CD4-positive, alpha-beta memory T cell (primary cell): ENCODE results near the gene CFAP68. TPM values are rescaled to one million over a fixed set of nuclear protein-coding genes. Genes with fewer than 3 reads are reported as not detected.
A peak's percentile ranks its signal among the peaks of the same experiment; 100 is the strongest.
"Not testable (repeated sequence)": the region's sequence is repeated elsewhere in the genome, so short reads cannot be mapped to it uniquely, and the experiment has no call there.

Source experiments
- CTCF ChIA-PET: fragments of 350-600 bp; sonication (Branson Sonifier 250); formaldehyde crosslinking; loops from one replicate; lab custom pipeline; 2021; ENCODE audit warnings: inconsistent platforms; ENCODE audit not compliant: partially characterized antibody; lab: Charles Lee
- POLR2A ChIA-PET: fragments of 350-600 bp; sonication (Branson Sonifier 250); formaldehyde crosslinking; loops from one replicate; lab custom pipeline; 2021; ENCODE audit not compliant: partially characterized antibody; lab: Charles Lee
- DNase-seq, 5 donors: peaks; one replicate each; pipeline versions ENCODE4 v3.0.0 to v3.0.0-alpha.2; 2020 to 2022; ENCODE audit warnings: mixed read lengths in 1 of 5
- H3K27ac ChIP-seq: one replicate; pipeline ENCODE4 v1.7.0; 2013; ENCODE audit warnings: low read depth, low read length
- H3K27me3 ChIP-seq: 2 replicates; pipeline ENCODE4 v1.7.0; 2013; ENCODE audit warnings: mild to moderate bottlenecking, low read length, moderate library complexity; ENCODE audit not compliant: insufficient read depth
- H3K36me3 ChIP-seq: 2 replicates; pipeline ENCODE4 v1.7.0; 2013; ENCODE audit warnings: mild to moderate bottlenecking, low read length, moderate library complexity; ENCODE audit not compliant: insufficient read depth
- H3K4me1 ChIP-seq: 2 replicates; pipeline ENCODE4 v1.7.0; 2013; ENCODE audit warnings: mild to moderate bottlenecking, low read length, moderate library complexity; ENCODE audit not compliant: insufficient read depth
- H3K4me3 ChIP-seq, 2 donors: one replicate each; pipeline ENCODE4 v1.7.0; 2013; ENCODE audit warnings: low read length in 2 of 2, mild to moderate bottlenecking in 1 of 2
- H3K9me3 ChIP-seq, 2 donors: one replicate each; pipeline ENCODE4 v1.7.0; 2013; ENCODE audit warnings: low read length in 2 of 2, control low read depth in 1 of 2; ENCODE audit not compliant: control insufficient read depth in 1 of 2
- H3K27ac Mint-ChIP-seq, 7 donors: one replicate each; pipeline ENCODE4 v1.8.0; 2020 to 2021; ENCODE audit warnings: mixed read lengths in 7 of 7, mild to moderate bottlenecking in 6 of 7, inconsistent platforms in 3 of 7, moderate library complexity in 3 of 7
- H3K27me3 Mint-ChIP-seq, 2 donors: one replicate each; pipeline ENCODE4 v1.8.0; 2020 to 2021; ENCODE audit warnings: mixed read lengths in 2 of 2
- H3K36me3 Mint-ChIP-seq, 2 donors: one replicate each; pipeline ENCODE4 v1.8.0; 2020 to 2021; ENCODE audit warnings: mixed read lengths in 2 of 2, inconsistent platforms in 1 of 2, mild to moderate bottlenecking in 1 of 2
- H3K4me1 Mint-ChIP-seq, 4 donors: one replicate each; pipeline ENCODE4 v1.8.0; 2020 to 2021; ENCODE audit warnings: mixed read lengths in 4 of 4, mild to moderate bottlenecking in 1 of 4
- H3K4me3 Mint-ChIP-seq, 8 donors: one replicate each; pipeline ENCODE4 v1.8.0; 2020 to 2021; ENCODE audit warnings: mixed read lengths in 8 of 8, mild to moderate bottlenecking in 7 of 8, moderate library complexity in 6 of 8, inconsistent platforms in 3 of 8
- H3K9me3 Mint-ChIP-seq, 8 donors: one replicate each; pipeline ENCODE4 v1.8.0; 2020 to 2021; ENCODE audit warnings: mixed read lengths in 8 of 8, mild to moderate bottlenecking in 5 of 8, inconsistent platforms in 3 of 8, moderate library complexity in 1 of 8
- intact Hi-C: fragments of 100-400 bp; cut with micrococcal nuclease; formaldehyde crosslinking; loops from one replicate; pipeline ENCODE4 v1.15.1; 2023
- polyA plus RNA-seq, 2 donors: library from polyadenylated mRNA; unstranded; fragments of 300-500 nt; fragmentation: Illumina TruSeq; gene quantifications; one replicate each; pipeline ENCODE4 v1.2.3, GENCODE V29; 2021
- total RNA-seq, 2 experiments: library from RNA; stranded (reverse); gene quantifications; one replicate each; pipeline ENCODE4 v1.2.3, GENCODE V29; 2021

Gene CFAP68
- total and polyA plus RNA-seq, 4 experiments from 2014 or later = 14.8 to 30.9 (median 24.7) TPM

DNA sequence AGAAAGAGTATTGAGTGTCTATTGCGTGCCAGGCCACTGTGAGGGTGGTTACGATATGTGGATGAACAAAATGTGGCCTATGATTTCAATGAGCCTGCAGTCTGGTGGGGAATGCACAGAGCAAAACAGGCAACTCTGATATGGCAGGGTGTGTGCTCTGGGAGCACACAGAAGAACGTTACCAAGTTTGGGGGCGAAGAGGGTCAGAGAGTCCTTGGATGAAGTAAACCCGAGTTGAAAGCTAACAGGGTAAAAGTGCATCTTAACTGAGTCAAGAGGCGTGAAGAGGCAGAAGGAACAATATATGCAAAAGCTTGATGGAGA is 258 bp downstream of the CFAP68 start:
- ChIA-PET POLR2A (interaction anchor here (1.2 to 2.1 kb wide), 4 partner anchors 9 to 207 kb away, joined by 3 to 15 read pairs (median 8); partner anchors contain the start of genes ALG9, PPP2R1B, SDHD and TIMM8B), CTCF (interaction anchor here (0.9 to 4.6 kb wide), 4 partner anchors 8 to 116 kb away, joined by 3 to 19 read pairs (median 4); partner anchors contain the start of gene ALG9)
- peaks cover 11% of the 10 kb centered on the region for H3K36me3 ChIP-seq
- Mint-ChIP-seq H3K4me3 (peak overlapping the region; percentile 91 to 98 (median 95)), H3K27me3 (no peaks in the 10 kb centered on the region), H3K9me3 (no peaks in the 10 kb centered on the region), H3K4me1 (peaks cover 11 to 28% (median 17%) of the 10 kb centered on the region in 4 donors), H3K36me3 (peaks cover 14 to 34% of the 10 kb centered on the region in 2 donors), H3K27ac (peak overlapping the region; percentile 93 to 100 (median 100))
- peak overlapping the region; percentile 79 to 80 for H3K4me3 ChIP-seq
- DNase-seq = no peak
- peaks cover 18% of the 10 kb centered on the region for H3K4me1 ChIP-seq
- no peaks in the 10 kb centered on the region for H3K9me3 ChIP-seq
- H3K27me3 ChIP-seq = no peaks in the 10 kb centered on the region
- H3K27ac ChIP-seq = peak overlapping the region; percentile 95
- intact Hi-C loops = loop anchor here (1.0 to 10.0 kb wide), 9 partner anchors 8 to 1435 kb away; partner anchors contain the start of genes ALG9, DLAT, NKAPD1 and PIH1D2

GRCh38 chr11:111882202-111882601 is 2.9 kb downstream of the CFAP68 start:
- H3K9me3 Mint-ChIP-seq = no peaks in the 10 kb centered on the region
- ChIA-PET CTCF (interaction anchor here (1.5 to 4.6 kb wide), 4 partner anchors 11 to 49 kb away, joined by 6 to 19 read pairs (median 14); partner anchors contain the start of gene ALG9), POLR2A (interaction anchor here (1.3 to 1.9 kb wide), 2 partner anchors 11 to 44 kb away, joined by 6 to 8 read pairs; partner anchors contain the start of gene ALG9)
- peaks cover 9 to 29% of the 10 kb centered on the region in 2 donors for H3K36me3 Mint-ChIP-seq
- H3K27ac Mint-ChIP-seq = peak overlapping the region in 1 of 7 donors; percentile 93
- H3K36me3 ChIP-seq = no peaks in the 10 kb centered on the region
- no peak for DNase-seq
- H3K4me1 Mint-ChIP-seq = peaks cover 11 to 28% (median 16%) of the 10 kb centered on the region in 4 donors
- peak overlapping the region in 1 of 8 donors; percentile 5 for H3K4me3 Mint-ChIP-seq
- intact Hi-C loops = no loop called here
- no peak overlapping the region for H3K27ac ChIP-seq
- H3K27me3 Mint-ChIP-seq = no peaks in the 10 kb centered on the region
- peaks cover 18% of the 10 kb centered on the region for H3K4me1 ChIP-seq
- H3K4me3 ChIP-seq = no peak overlapping the region
- H3K27me3 ChIP-seq = no peaks in the 10 kb centered on the region
- H3K9me3 ChIP-seq = no peaks in the 10 kb centered on the region

DNA sequence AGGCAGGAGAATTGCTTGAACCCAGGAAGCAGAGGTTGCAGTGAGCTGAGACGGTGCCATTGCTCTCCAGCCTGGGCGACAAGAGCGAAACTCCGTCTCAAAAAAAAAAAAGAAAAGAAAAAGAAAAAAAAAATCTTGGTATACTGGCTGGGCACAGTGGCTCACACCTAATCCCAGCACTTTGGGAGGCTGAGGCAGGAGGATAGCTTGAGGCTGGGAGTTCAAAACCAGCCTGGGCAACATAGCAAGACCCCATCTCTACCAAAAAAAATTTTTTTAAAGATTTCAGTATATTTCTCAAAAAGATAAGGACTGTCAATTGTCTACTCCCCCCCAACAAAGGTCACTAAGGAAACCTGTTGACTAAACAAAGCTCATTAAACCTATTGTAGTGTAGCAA is 5.7 kb downstream of the CFAP68 start:
- H3K27me3 ChIP-seq, H3K36me3 ChIP-seq, DNase-seq, H3K4me3 Mint-ChIP-seq, intact Hi-C loops, H3K27me3 Mint-ChIP-seq, H3K9me3 Mint-ChIP-seq, H3K27ac Mint-ChIP-seq, H3K9me3 ChIP-seq, H3K27ac ChIP-seq, H3K4me1 Mint-ChIP-seq, H3K4me1 ChIP-seq, H3K4me3 ChIP-seq: not testable (repeated sequence)
- ChIA-PET POLR2A (interaction anchor here (0.7 kb wide), 1 partner anchor 14 kb away, joined by 3 read pairs; the partner anchor contains the start of gene ALG9), CTCF (interaction anchor here (1.2 to 1.5 kb wide), 2 partner anchors 14 to 47 kb away, joined by 3 to 6 read pairs; no protein-coding TSS in a partner anchor)
- H3K36me3 Mint-ChIP-seq = peaks cover 9 to 15% of the 10 kb centered on the region in 2 donors

GRCh38 chr11:111886032-111886431 is 6.7 kb downstream of the CFAP68 start:
- H3K9me3 Mint-ChIP-seq = no peaks in the 10 kb centered on the region
- no peak for DNase-seq
- H3K36me3 Mint-ChIP-seq = peaks cover 9 to 15% of the 10 kb centered on the region in 2 donors
- no peak overlapping the region for H3K4me3 ChIP-seq
- ChIA-PET POLR2A (no interaction called here), CTCF (interaction anchor here (1.5 kb wide), 1 partner anchor 46 kb away, joined by 6 read pairs; no protein-coding TSS in a partner anchor)
- H3K27ac Mint-ChIP-seq = no peak overlapping the region
- no peaks in the 10 kb centered on the region for H3K27me3 ChIP-seq
- no peaks in the 10 kb centered on the region for H3K9me3 ChIP-seq
- H3K27ac ChIP-seq = no peak overlapping the region
- intact Hi-C loops = no loop called here
- no peaks in the 10 kb centered on the region for H3K4me1 Mint-ChIP-seq
- H3K27me3 Mint-ChIP-seq = no peaks in the 10 kb centered on the region
- H3K4me3 Mint-ChIP-seq = no peak overlapping the region
- H3K4me1 ChIP-seq = no peaks in the 10 kb centered on the region
- no peaks in the 10 kb centered on the region for H3K36me3 ChIP-seq

DNA sequence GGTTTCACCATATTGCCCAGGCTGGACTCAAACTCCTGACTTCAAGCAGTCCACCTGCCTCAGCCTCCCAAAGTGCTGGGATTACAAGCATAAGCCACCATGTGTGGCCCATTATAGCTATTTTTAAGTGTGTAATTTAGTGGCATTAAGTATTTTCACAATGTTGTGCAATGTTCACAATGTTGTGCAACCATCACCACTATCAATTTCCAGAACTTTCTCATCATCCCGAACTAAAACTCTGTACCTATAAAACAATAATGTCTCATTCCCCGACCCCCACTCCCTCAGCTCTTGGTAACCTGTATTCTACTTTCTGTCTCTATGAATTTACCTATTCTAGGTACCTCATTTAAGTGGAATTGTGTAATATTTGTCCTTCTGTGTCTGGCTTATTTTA is 7.5 kb downstream of the CFAP68 start:
- Mint-ChIP-seq H3K36me3 (peaks cover 9 to 15% of the 10 kb centered on the region in 2 donors), H3K9me3 (no peaks in the 10 kb centered on the region), H3K27ac (no peak overlapping the region), H3K4me1 (no peaks in the 10 kb centered on the region), H3K4me3 (no peak overlapping the region), H3K27me3 (no peaks in the 10 kb centered on the region)
- Histone ChIP-seq H3K4me1 (no peaks in the 10 kb centered on the region), H3K4me3 (no peak overlapping the region), H3K9me3 (no peaks in the 10 kb centered on the region), H3K36me3 (no peaks in the 10 kb centered on the region), H3K27ac (no peak overlapping the region), H3K27me3 (no peaks in the 10 kb centered on the region)
- no peak for DNase-seq
- CTCF ChIA-PET = no interaction called here
- intact Hi-C loops = no loop called here
- POLR2A ChIA-PET = no interaction called here

DNA sequence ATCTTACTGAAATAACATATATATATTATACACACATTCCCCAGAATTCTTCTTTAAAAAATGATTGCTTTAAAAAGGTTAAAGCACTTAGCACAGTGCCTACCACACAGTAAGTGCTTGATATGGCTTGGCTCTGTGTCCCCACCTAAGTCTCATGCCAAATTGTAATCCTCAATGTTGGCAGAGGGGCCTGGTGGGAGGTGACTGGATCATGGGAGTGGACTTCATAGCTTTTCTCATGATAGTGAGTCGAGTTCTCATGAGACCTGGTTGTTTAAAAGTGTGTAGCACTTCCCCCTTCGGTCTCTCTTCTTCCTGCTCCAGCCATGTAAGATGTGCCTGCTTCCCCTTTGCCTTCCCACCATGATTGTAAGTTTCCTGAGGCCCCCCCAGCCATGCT is 26.1 kb downstream of the CFAP68 start:
- POLR2A ChIA-PET = no interaction called here
- Histone ChIP-seq H3K27ac (no peak overlapping the region), H3K36me3 (no peaks in the 10 kb centered on the region), H3K27me3 (no peaks in the 10 kb centered on the region), H3K4me3 (no peak overlapping the region), H3K4me1 (no peaks in the 10 kb centered on the region), H3K9me3 (no peaks in the 10 kb centered on the region)
- Mint-ChIP-seq H3K27ac (no peak overlapping the region), H3K27me3 (peaks cover 5 to 12% of the 10 kb centered on the region in 2 donors), H3K9me3 (peaks cover 0 to 3% (median 0%) of the 10 kb centered on the region in 8 donors), H3K4me1 (no peaks in the 10 kb centered on the region), H3K36me3 (peaks cover 0 to 9% of the 10 kb centered on the region in 2 donors), H3K4me3 (no peak overlapping the region)
- DNase-seq = no peak
- CTCF ChIA-PET = interaction anchor here (0.7 kb wide), 1 partner anchor 21 kb away, joined by 3 read pairs; no protein-coding TSS in a partner anchor
- intact Hi-C loops = no loop called here

- intact Hi-C loops = no loop called here
- Histone ChIP-seq H3K4me1 (no peaks in the 10 kb centered on the region), H3K4me3 (no peak overlapping the region), H3K27me3 (no peaks in the 10 kb centered on the region), H3K36me3 (no peaks in the 10 kb centered on the region), H3K9me3 (no peaks in the 10 kb centered on the region), H3K27ac (no peak overlapping the region)
- CTCF ChIA-PET = interaction anchor here (1.7 kb wide), 1 partner anchor 25 kb away, joined by 5 read pairs; no protein-coding TSS in a partner anchor
- POLR2A ChIA-PET = interaction anchor here (0.9 kb wide), 1 partner anchor 19 kb away, joined by 5 read pairs; no protein-coding TSS in a partner anchor
- Mint-ChIP-seq H3K4me3 (no peak overlapping the region), H3K27me3 (peaks cover 15 to 20% of the 10 kb centered on the region in 2 donors), H3K9me3 (peaks cover 0 to 3% (median 0%) of the 10 kb centered on the region in 8 donors), H3K27ac (no peak overlapping the region), H3K4me1 (no peaks in the 10 kb centered on the region), H3K36me3 (peaks cover 0 to 9% of the 10 kb centered on the region in 2 donors)
- no peak for DNase-seq
These were observed 27.3 kb downstream of the CFAP68 start for GRCh38 chr11:111906680-111907079.
